Right atrium auricular region (tissue), 2 donors: Measurements from ENCODE around the gene TNFAIP3. TPM values are rescaled to one million over a fixed set of nuclear protein-coding genes. Genes with fewer than 3 reads are reported as not detected.

Experiments used
- DNase-seq: peaks from one replicate; pipeline ENCODE4 v3.0.0-alpha.2; 2019; ENCODE audit warnings: low spot score
- H3K27ac ChIP-seq, 2 donors: fragments of 200-600 bp; sonication (generic); 1 replicate in 1 of 2; 2 replicates in 1 of 2; pipeline ENCODE4 v1.5.1; 2016 to 2019
- H3K27me3 ChIP-seq, 2 donors: fragments of 200-600 bp; sonication (generic); one replicate each; pipeline versions ENCODE4 v1.5.1 to v1.6.0; 2017 to 2019
- H3K36me3 ChIP-seq: fragments of 200-600 bp; sonication (generic); one replicate; pipeline ENCODE4 v1.5.1; 2016
- H3K4me1 ChIP-seq, 2 donors: fragments of 200-600 bp; sonication (generic); one replicate each; pipeline versions ENCODE4 v1.5.1 to v1.6.0; 2017 to 2019
- H3K4me3 ChIP-seq, 2 donors: fragments of 200-600 bp; sonication (generic); 1 replicate in 1 of 2; 2 replicates in 1 of 2; pipeline ENCODE4 v1.5.1; 2017 to 2019; ENCODE audit warnings: mild to moderate bottlenecking in 1 of 2, moderate library complexity in 1 of 2
- H3K9me3 ChIP-seq, 2 donors: fragments of 200-600 bp; sonication (generic); one replicate each; pipeline ENCODE4 v1.5.1; 2019
- CTCF ChIP-seq, 2 donors: fragments of 200-600 bp; sonication (generic); IDR thresholded peaks; one replicate each; pipeline ENCODE4 v1.5.1; 2019; ENCODE audit warnings: antibody characterized with exemption in 2 of 2
- total RNA-seq, 2 donors: library from RNA; depleted of rRNA; stranded (reverse); fragments of >200 nt; gene quantifications; one replicate each; pipeline ENCODE4 v1.1.0, GENCODE V29; 2016

TNFAIP3 gene
- total RNA-seq, 2 donors from 2014 or later, result 8.5 to 14.5 TPM

GRCh38 chr6:137875606-137876005 lies 8.5 kb downstream of the TNFAIP3 start:
- Histone ChIP-seq H3K27me3 (no peaks in the 10 kb centered on the region), H3K4me1 (peaks cover 0 to 47% of the 10 kb centered on the region in 2 donors), H3K27ac (no peak overlapping the region), H3K4me3 (no peak overlapping the region), H3K9me3 (no peaks in the 10 kb centered on the region), H3K36me3 (peaks cover 56% of the 10 kb centered on the region)
- TF ChIP-seq CTCF (IDR thresholded peaks at IDR 0.05), result no peak
- DNase-seq, result no peak

- peaks cover 65% of the 10 kb centered on the region for H3K36me3 ChIP-seq
- H3K4me1 ChIP-seq, result peaks cover 0 to 43% of the 10 kb centered on the region in 2 donors
These were observed 9.5 kb downstream of the TNFAIP3 start for GRCh38 chr6:137876547-137876946.

GRCh38 chr6:137877113-137877512 lies 10.1 kb downstream of the TNFAIP3 start:
- peaks cover 0 to 38% of the 10 kb centered on the region in 2 donors for H3K4me1 ChIP-seq
- no peaks in the 10 kb centered on the region for H3K27me3 ChIP-seq
- H3K36me3 ChIP-seq, result peaks cover 71% of the 10 kb centered on the region
- H3K4me3 ChIP-seq, result no peak overlapping the region
- DNase-seq, result no peak
- H3K27ac ChIP-seq, result no peak overlapping the region
- no peak for TF ChIP-seq CTCF (IDR thresholded peaks at IDR 0.05)
- no peaks in the 10 kb centered on the region for H3K9me3 ChIP-seq

More at GRCh38 chr6:137876547-137876946, 9.5 kb downstream of the TNFAIP3 start:
- Histone ChIP-seq H3K27ac (no peak overlapping the region), H3K27me3 (no peaks in the 10 kb centered on the region), H3K4me3 (no peak overlapping the region), H3K9me3 (no peaks in the 10 kb centered on the region)
- no peak for TF ChIP-seq CTCF (IDR thresholded peaks at IDR 0.05)
- no peak for DNase-seq

- Histone ChIP-seq H3K4me3 (no peak overlapping the region), H3K4me1 (peaks cover 0 to 33% of the 10 kb centered on the region in 2 donors), H3K36me3 (peaks cover 73% of the 10 kb centered on the region), H3K27me3 (no peaks in the 10 kb centered on the region), H3K9me3 (no peaks in the 10 kb centered on the region), H3K27ac (no peak overlapping the region)
- no peak for DNase-seq
- no peak for TF ChIP-seq CTCF (IDR thresholded peaks at IDR 0.05)
These were observed 10.5 kb downstream of the TNFAIP3 start for GRCh38 chr6:137877606-137878005.

- Histone ChIP-seq H3K4me3 (no peak overlapping the region), H3K27ac (no peak overlapping the region), H3K4me1 (peaks cover 0 to 29% of the 10 kb centered on the region in 2 donors), H3K36me3 (peaks cover 73% of the 10 kb centered on the region), H3K27me3 (no peaks in the 10 kb centered on the region), H3K9me3 (no peaks in the 10 kb centered on the region)
- no peak for DNase-seq
- TF ChIP-seq CTCF (IDR thresholded peaks at IDR 0.05), result no peak
These were observed 11.0 kb downstream of the TNFAIP3 start for GRCh38 chr6:137878029-137878428.
